GM21717 (cell line): ENCODE results near the gene ZBTB49.
"Not testable (repeated sequence)": the region's sequence is repeated elsewhere in the genome, so short reads cannot be mapped to it uniquely, and the experiment has no call there.

Experiments
- ATAC-seq: cut with Tn5 transposase; IDR thresholded peaks from one replicate; pipeline ENCODE4 v1.9.1; 2021; ENCODE audit warnings: mild to moderate bottlenecking, moderate library complexity; ENCODE audit not compliant: unreplicated experiment

ZBTB49 gene

DNA sequence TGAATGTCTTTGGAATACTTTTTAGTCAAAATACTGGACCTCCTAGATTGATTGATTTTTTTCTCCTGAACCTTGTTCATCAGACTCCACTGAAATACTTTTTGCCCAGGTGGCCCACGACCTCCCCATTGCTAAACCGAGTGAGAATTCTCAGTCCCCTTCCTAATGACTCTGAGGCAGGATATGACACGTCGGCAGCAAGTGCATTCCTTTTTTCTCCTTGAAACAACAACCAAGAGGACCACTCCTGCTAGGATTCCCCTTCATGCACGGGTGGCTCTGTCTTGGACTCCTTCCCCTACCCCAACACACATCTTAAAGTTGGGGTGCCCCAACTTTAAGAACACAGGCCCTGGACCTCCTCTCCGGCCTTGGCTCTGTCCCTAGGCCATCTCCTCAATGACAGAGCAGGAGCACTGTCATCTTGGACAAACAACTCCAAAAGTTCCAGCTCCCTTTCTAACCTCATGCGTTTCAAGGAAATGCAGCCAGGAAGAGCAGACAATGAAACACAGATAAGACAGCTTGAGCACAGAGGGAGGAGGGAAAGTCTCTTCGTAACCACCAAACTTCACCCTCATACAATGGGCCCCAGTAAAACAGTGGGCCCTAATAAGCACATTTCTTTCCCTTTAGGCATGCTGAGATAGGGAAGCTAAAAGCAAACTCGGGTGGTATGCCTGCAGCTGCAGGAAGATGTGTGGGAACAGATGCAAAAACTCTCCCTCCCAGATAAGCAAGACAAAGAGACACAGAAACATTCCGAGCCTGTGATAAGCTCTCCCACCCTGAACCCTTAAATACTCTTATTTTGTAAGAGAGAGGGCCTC is 33.9 kb downstream of the ZBTB49 start:
- no peak for ATAC-seq

DNA sequence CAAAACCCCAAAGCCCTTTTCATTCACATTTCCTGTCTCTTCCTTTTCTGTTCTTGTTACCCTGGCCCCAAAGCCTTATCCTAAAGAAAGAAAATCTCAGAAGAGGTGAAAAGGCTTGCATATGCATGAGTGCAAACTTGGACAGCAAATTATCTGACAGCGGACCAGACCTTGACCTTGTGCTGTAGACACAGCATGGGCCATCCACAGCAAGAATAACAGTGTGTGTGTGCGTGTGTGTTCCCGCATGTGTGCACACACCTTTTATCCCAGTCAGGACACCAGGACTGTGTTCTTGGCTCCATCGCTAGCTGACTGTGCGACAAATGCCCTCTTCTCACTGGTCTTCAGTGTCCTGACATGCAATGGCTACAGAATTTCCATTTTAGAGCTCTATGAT is 35.3 kb downstream of the ZBTB49 start:
- ATAC-seq, result no peak

DNA sequence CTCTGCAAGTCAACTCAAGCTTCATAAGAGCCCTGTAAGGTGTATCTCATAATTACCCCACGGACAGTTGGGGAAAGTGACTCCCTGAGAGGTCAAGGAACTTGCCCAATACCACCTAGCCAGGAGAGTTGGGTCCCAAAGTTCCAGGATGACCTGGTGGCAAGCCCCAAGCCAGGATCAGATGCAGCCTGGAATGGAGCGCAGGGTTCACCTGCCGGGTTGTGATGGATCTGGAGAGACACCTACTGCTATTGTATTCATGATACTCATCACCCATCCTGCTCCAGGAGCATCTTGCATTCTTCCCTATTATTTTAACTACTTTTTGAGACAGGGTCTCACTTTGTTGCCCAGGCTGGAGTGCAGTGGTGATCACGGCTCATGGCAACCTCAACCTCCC is 36.1 kb downstream of the ZBTB49 start:
- ATAC-seq, result no peak

DNA sequence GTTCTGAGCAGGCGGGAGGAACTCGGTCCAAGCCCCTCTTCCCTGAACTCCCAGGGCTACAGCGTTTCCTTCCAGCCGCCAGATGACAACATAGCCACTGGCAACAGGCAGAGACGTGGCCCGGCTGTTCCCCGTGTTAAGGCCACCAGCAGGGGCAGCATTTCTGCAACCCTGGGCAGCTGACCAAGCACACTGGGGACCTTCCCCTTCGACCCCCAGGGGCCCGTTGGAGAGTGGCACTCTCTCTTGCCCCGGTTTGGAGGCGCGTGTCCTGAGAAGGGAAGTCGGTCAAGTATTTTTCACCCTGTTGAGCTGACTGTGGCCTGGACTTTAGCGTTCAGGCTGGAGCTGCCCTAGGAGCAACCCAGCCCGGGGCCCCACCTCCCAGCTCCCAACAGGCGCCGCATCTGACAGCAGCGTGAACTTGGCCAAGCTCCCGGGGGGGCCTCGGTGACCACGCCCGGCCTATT is 37.6 kb downstream of the ZBTB49 start:
- no peak for ATAC-seq

DNA sequence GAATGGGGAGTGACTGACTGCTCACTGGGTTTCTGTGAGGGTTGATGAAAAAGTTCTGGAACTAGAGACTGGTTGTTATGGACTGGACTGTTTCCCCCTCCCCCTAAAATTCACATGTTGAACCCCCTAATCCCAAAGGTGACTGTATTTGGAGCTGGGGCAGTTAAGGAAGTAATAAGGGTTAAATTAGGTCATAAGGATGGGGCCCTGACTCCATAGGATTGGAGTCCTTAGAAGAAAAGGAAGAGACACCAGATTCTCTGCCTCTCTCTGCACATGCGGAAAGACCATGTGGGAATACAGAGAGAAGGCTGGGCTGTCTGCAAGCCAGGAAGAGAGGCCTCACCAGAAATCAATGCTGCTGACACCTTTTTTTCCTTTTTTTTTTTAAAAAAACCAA is 38.2 kb downstream of the ZBTB49 start:
- ATAC-seq, result no peak

DNA sequence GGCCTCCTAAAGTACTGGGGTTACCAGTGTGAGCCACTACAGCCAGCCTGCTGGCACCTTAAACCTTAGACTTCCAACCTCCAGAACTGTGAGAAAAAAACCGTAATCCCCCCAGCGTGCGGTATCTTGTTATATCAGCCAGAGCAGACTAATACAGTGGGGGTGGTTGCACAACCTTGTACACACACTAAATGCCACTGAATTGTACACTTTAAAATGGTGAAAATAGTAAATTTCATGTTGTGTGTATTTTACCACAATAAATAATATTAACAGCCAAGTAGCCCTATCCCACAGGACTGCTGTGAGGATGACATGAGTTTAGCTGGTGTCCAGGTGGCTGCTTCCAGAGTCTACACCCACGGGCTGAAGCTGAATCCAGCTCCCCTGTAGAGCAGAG is 38.8 kb downstream of the ZBTB49 start:
- no peak for ATAC-seq

DNA sequence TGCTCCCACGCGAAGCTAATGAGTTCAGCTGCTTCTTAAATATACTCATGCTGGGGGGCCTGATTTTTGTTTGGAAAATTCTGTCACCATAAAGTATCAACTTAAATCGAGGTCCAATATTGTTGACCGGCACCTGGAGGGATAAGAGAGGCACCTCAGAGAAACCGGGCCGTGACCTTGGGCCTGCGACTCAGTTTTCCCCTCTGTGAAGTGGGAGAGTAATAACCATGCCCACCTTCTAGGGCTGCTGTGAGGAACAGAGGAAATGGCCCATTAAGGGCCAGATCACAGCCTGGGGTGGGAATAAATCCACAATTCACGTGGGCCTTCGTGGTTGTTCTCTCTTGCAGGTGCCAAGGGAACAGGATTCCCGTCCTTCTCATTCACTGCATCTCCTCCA is 39.4 kb downstream of the ZBTB49 start:
- ATAC-seq, result no peak

DNA sequence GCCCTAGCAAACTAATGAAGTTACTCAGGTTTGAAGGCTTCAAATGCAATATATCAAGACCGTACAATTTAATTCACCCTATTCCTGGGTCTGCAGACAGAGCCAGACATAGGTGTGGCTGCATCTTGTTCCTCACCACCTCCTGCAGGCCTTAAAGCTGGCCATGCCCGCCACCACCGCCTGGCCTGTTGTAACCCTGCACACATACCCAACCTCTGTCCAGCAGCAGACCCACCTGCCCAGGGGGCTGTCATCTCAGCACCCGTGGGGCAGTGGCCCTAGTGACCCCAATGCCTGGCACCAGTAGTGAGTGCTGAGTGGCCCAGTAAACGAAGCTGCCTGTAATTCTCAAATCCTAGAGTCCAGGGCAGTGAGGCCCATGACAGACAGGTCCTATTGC is 40.7 kb downstream of the ZBTB49 start:
- no peak for ATAC-seq

DNA sequence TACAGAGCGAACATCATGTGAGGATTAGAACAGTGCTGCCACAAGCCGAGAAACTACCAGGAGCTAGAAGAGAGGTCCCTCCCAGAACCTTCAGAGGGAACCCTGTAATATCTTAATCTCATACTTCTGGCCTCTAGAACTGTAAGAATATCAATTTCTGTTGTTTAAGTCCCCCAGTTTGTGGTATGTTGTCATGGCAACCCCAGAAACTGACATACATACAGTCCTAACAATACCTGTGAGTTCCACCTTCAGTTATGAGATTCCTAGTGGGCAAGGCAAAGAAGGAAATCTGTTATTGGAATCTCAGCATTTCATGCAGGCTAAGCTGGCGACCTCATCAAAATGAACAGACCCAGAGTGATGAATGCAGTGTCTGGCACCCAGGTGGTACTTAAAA is 42.5 kb downstream of the ZBTB49 start:
- ATAC-seq, result no peak

DNA sequence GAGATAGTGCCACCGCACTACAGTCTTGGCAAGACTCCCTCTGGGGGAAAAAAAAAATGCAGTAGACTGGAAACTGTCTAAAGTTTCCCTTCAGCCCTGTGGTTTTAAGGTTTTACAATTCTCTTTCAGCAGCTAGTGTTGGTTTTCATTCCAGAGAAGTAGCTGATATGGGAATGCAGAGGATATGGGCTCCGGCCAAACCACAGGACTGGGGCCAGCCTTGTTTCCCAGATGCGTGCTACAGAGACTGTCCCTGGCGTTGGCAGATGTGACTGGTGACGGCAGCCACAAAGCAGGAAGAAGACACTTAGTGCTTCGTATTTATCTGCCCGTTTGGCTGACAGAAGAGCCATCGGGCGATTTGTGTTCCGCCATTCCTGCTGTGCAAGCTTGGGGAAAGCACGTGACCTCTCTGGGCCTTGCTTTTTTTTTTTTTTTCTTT is 43.2 kb downstream of the ZBTB49 start:
- no peak for ATAC-seq

DNA sequence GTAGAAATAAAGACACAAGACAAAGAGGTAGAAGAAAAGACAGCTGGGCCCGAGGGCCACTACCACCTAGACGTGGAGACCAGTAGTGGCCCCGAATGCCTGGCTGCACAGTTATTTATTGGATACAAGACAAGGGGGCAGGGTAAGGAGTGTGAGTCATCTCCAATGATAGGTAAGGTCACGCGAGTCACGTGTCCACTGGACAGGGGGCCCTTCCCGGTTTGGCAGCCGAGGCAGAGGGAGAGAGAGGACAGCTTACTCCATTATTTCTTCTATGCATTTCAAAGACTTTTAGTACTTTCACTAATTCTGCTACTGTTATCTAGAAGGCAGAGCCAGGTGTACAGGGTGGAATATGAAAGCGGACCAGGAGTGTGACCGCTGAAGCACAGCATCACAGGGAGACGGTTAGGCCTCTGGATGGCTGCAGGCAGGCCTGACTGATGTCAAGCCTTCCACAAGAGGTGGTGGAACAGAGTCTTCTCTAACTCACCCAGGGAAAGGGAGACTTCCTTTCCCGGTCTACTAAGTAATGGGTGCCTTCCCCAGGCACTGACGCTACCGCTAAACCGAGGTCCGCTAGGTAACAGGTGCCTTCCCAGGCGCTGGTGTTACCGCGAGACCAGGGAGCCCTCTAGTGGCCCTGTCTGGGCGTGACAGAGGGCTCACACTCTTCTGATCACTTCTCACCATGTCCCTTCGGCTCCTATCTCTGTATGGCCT is 44.9 kb downstream of the ZBTB49 start:
- ATAC-seq, result peak; percentile 69

DNA sequence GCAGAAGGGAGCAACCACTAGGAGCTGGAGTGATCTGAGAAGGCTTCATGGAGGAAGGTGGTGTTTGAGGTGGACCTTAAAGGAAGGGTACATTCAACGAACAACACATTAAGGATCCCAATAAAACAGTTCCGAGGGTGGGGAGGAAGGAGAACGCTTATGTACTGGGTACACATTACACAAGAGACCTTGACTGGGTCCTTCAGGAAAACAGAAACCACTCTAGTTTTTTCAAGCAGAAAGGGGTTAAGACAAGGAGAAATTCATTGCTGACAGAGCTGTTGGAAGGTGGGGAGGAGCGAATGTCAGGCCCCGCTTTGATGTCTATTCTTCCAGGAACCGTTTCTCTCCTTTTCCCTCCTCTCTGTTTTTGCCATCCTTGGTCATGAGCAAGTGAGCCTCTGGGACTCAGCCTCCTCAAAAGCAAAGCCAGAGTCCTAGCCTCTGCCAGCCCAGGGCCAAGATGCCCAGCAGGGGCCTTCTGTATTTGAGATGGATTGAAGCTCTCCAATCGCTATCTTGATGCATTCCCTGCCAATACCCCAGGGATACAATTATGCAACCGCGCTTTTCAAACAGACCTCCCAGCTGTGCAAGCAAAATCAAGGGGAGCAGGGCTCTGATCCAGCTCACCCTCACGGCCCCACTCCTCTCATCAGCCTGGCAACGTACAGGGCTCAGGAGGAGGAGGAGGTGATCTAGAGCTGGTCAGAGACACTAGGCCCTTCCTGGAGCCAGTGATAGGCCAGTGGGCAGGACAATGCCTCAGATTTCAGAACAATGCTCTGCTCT is 48.4 kb downstream of the ZBTB49 start:
- no peak for ATAC-seq

DNA sequence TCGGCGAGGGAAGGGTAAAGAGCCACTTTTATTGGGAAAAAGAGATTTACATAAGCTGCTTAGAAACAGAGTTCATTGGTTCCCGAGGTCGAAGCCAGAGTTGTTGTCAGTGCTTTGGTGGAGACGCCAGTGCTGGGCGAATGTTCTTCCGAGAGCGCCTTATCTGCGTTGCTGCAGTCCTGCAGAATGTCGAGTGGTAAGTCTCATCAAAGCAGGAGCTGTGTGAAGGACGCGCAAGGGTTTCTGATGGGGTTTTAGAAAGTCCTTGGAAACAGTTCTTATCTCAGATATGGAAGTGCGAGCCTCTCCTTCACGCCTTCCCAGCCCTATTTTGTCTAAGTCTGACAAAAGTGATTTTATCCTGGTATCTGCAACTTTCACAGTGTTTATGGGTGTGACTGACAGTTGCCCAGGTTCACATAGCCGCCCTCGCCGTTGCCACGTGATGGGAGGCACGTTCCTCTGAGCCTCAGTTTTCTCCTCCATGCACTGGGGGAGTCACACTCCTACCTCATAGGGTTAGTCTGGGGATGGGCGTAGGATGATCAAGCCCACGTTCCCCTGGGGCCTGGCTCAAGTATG is 49.5 kb downstream of the ZBTB49 start:
- no peak for ATAC-seq

DNA sequence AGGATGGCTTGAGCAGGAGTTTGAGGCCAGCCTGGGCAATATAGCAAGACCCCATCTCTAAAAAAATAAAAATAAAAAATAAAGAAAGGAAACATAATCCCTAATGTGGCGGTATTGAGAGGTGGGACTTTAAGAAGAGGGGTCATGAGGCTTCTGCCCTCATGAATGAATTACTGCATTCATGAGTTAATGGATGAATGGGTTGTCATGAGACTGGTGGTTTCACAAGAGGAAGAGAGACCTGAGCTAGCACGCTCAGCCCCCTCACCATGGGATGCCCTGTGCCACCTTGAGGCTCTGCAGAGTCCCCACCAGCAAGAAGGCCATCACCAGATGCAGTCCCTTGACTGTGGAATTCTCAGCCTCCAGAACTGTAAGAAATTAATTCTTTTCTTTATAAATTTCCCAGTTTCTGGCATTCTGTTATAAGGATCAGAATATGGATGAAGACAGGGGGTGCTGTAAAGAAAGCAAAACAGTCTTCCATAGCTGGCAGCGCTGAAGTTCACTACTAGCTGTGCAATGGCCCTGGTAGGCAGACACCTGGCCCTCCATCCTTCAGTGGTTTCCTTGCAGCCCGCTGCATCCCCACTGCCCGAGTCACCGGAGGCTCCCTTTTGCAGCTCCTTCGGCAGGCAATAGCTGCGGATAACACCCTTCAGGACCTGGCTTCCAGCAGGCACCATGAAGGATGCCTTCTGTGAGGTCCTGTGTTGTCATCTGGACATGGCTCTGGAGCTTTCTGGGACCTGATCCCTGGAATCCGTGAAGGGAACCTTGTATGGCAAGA is 52.0 kb downstream of the ZBTB49 start:
- ATAC-seq, result no peak

DNA sequence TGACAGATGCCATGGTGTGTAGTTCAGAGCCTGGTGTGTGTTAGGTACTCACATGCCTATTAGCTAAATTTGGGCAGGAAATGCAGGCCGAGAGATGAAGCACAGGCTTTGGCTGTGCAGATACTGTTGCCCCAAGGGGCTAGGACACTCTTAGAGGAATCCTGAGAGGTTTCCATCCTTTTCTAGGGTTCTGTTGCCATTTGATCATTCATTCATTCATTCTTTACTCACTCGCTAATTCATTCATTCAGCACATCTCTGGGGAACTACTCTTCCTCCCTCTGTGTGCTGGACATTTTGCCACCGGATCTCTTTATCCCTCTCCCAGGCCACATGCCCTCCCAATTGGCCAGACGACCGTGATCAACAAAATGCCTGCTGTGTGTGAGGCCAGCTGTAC is 53.0 kb downstream of the ZBTB49 start:
- no peak for ATAC-seq

DNA sequence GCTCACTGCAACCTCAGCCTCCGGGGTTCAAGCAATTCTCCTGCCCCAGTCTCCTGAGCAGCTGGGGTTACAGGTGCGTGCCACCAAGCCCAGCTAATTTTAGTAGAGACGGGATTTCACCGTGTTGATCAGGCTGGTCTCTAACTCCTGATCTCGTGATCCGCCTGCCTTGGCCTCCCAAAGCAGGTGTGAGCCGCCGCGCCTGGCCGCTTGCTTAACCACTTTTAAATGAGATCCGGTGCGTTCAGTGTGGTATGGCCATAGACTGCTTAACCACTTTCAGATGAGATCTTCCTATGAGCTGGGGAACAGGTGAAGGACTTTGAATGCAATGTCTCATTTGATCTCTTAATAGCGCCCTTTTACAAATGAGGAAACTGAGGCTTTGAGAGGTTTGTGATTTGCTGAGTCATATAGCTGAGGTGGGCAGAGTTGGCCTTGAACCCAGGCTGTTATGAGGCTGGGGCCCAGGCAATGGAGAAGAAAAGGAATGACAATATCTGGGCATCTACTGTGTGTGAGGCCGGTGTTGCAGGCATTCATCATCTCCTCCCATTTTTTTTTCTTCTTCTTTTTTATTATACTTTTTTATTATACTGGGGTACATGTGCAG is 55.0 kb downstream of the ZBTB49 start:
- ATAC-seq, result peak; percentile 87

DNA sequence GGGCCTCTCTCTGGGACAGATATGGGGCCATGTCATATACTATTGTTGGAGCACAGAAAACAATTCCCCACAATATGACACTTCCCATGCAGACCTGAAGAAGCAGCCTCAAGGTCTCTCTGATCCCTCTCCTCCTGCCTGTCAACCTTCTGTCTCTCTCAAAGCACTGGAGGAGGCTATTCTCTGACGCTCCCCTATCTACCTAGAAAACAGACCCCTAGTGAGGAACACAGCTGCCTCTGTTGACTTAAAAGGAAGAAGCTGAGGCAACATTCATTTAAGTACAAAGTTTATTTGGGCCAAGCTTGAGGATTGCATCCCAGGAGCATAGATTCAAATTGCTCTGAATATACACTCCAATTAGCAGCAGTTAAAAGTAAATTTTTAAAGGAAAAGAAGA is 57.5 kb downstream of the ZBTB49 start:
- ATAC-seq, result no peak

DNA sequence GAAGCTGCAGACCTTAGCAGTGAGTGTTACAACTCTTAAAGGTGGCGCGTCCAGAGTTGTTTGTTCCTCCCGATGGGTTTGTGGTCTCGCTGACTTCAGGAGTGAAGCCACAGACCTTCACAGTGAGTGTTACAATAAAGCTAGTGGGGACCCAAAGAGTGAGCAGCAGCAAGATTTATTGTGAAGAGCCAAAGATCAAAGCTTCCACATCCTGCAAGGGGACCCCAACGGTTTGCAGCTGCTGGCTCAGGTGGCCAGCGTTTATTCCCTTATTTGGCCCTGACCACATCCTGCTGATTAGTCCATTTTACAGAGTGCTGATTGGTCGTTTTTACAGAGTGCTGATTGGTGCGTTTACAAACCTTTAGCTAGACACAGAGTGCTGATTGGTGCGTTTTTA is 58.5 kb downstream of the ZBTB49 start:
- not testable (repeated sequence) for ATAC-seq

DNA sequence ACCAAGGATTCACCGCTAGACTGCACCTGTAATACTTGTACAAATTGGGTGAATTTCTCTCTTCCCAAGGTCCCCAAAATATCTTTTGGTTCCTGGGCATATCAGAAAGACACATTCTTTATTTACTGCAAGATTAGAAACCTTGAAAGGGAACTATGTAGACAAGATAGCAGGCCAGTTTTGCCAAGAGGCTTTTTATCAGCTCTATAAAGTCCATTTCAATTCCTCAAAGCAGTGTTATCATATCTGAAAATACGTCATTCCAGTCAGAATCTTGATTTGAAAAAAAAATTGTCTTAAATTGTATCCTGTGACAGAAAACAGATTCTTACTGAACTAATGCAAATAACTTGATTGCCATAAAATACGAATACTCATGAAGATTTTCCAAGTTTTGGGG is 59.8 kb downstream of the ZBTB49 start:
- no peak for ATAC-seq

DNA sequence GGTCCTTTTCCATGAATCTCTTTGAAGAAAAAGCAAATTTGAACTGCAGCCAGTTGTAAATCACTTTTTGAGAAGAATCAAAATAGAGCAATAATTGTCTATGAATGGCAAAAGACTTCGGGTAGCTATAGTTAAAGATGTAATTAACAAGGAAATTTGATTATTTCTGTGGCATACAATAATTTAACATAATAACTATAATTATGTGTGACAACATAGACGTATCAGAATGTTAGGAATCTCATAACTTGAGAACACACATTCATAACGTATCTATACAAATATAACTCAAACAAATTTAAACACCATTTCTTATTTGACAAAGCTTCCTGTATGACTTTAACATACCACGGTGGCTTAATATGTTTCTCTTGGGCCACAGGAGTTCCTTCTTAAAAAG is 60.9 kb downstream of the ZBTB49 start:
- ATAC-seq, result no peak
